ENCODE measurements around the gene KLHL2.
"Not testable (repeated sequence)": the region's sequence is repeated elsewhere in the genome, so short reads cannot be mapped to it uniquely, and the experiment has no call there.

GRCh38 chr4:165229490-165230200 lies 22.3 kb downstream of the KLHL2 start:
- not testable (repeated sequence) for TF ChIP-seq POLR2AphosphoS5 (IDR thresholded peaks at IDR 0.05; ENCODE audit: low read depth)
- TF ChIP-seq, protein P1, sequence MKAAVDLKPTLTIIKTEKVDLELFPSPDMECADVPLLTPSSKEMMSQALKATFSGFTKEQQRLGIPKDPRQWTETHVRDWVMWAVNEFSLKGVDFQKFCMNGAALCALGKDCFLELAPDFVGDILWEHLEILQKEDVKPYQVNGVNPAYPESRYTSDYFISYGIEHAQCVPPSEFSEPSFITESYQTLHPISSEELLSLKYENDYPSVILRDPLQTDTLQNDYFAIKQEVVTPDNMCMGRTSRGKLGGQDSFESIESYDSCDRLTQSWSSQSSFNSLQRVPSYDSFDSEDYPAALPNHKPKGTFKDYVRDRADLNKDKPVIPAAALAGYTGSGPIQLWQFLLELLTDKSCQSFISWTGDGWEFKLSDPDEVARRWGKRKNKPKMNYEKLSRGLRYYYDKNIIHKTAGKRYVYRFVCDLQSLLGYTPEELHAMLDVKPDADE (IDR thresholded peaks at IDR 0.05) = not testable (repeated sequence)
- TF ChIP-seq, protein P2, sequence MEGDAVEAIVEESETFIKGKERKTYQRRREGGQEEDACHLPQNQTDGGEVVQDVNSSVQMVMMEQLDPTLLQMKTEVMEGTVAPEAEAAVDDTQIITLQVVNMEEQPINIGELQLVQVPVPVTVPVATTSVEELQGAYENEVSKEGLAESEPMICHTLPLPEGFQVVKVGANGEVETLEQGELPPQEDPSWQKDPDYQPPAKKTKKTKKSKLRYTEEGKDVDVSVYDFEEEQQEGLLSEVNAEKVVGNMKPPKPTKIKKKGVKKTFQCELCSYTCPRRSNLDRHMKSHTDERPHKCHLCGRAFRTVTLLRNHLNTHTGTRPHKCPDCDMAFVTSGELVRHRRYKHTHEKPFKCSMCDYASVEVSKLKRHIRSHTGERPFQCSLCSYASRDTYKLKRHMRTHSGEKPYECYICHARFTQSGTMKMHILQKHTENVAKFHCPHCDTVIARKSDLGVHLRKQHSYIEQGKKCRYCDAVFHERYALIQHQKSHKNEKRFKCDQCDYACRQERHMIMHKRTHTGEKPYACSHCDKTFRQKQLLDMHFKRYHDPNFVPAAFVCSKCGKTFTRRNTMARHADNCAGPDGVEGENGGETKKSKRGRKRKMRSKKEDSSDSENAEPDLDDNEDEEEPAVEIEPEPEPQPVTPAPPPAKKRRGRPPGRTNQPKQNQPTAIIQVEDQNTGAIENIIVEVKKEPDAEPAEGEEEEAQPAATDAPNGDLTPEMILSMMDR (conservative IDR thresholded peaks at IDR 0.05; ENCODE audit: low read depth in 2 of 2) = not testable (repeated sequence)

Measured in GM23338 (cell line).